NCI-H1436 treated with DMSO at 0.1 percent for 48 hours (cell line): ENCODE results near the gene HELZ2.

ENCODE experiments used
- DNase-seq: peaks from one replicate; lab custom pipeline; 2025; lab: John Stamatoyannopoulos, UW

HELZ2 gene

GRCh38 chr20:63597651-63598478, 23.8 kb upstream of the HELZ2 start:
- DNase-seq = no peak

GRCh38 chr20:63596423-63596822, 22.4 kb upstream of the HELZ2 start:
- no peak for DNase-seq

GRCh38 chr20:63595416-63596127, 21.5 kb upstream of the HELZ2 start:
- DNase-seq = no peak

GRCh38 chr20:63594043-63594561, 20.1 kb upstream of the HELZ2 start:
- DNase-seq = no peak

- no peak for DNase-seq
These were observed 18.6 kb upstream of the HELZ2 start for GRCh38 chr20:63592661-63593060.

GRCh38 chr20:63591786-63592355, 17.8 kb upstream of the HELZ2 start:
- no peak for DNase-seq

- no peak for DNase-seq
These were observed 17.1 kb upstream of the HELZ2 start for GRCh38 chr20:63591147-63591533.

GRCh38 chr20:63590218-63591146, 16.4 kb upstream of the HELZ2 start:
- no peak for DNase-seq

- no peak for DNase-seq
These were observed 15.5 kb upstream of the HELZ2 start for GRCh38 chr20:63589261-63590217.

GRCh38 chr20:63588641-63589041, 14.6 kb upstream of the HELZ2 start:
- no peak for DNase-seq

- no peak for DNase-seq
These were observed 13.9 kb upstream of the HELZ2 start for GRCh38 chr20:63587776-63588591.

GRCh38 chr20:63587256-63587655, 13.2 kb upstream of the HELZ2 start:
- DNase-seq = no peak

GRCh38 chr20:63586797-63587196, 12.8 kb upstream of the HELZ2 start:
- no peak for DNase-seq

- no peak for DNase-seq
These were observed 11.9 kb upstream of the HELZ2 start for GRCh38 chr20:63585616-63586565.

GRCh38 chr20:63582382-63583063, 8.5 kb upstream of the HELZ2 start:
- no peak for DNase-seq

GRCh38 chr20:63580796-63581461, 6.9 kb upstream of the HELZ2 start:
- no peak for DNase-seq

- no peak for DNase-seq
These were observed 5.1 kb upstream of the HELZ2 start for GRCh38 chr20:63579017-63579694.
